Sigmoid colon (tissue), 4 donors: ENCODE measurements around the gene NUCKS1.

Experiments used
- POLR2A ChIP-seq, 2 donors: fragments of 450-650 bp; IDR thresholded peaks; one replicate each; pipeline ENCODE4 v1.6.1; 2016; ENCODE audit warnings: antibody characterized with exemption in 2 of 2, mild to moderate bottlenecking in 2 of 2, moderate library complexity in 2 of 2
- POLR2AphosphoS5 ChIP-seq, 4 donors: sonication (generic); formaldehyde crosslinking; IDR thresholded peaks; one replicate each; pipeline ENCODE4 v1.6.1; 2017; ENCODE audit warnings: antibody characterized with exemption in 4 of 4
- TF ChIP-seq, protein P1 (sequence below), 4 experiments: fragments of 450-650 bp in 3 of 4; fragments of 200-600 bp in 1 of 4; IDR thresholded peaks; one replicate each; pipeline ENCODE4 v1.5.1; 2016 to 2019; ENCODE audit warnings: antibody characterized with exemption in 4 of 4, mild to moderate bottlenecking in 3 of 4, moderate library complexity in 2 of 4

DNA sequence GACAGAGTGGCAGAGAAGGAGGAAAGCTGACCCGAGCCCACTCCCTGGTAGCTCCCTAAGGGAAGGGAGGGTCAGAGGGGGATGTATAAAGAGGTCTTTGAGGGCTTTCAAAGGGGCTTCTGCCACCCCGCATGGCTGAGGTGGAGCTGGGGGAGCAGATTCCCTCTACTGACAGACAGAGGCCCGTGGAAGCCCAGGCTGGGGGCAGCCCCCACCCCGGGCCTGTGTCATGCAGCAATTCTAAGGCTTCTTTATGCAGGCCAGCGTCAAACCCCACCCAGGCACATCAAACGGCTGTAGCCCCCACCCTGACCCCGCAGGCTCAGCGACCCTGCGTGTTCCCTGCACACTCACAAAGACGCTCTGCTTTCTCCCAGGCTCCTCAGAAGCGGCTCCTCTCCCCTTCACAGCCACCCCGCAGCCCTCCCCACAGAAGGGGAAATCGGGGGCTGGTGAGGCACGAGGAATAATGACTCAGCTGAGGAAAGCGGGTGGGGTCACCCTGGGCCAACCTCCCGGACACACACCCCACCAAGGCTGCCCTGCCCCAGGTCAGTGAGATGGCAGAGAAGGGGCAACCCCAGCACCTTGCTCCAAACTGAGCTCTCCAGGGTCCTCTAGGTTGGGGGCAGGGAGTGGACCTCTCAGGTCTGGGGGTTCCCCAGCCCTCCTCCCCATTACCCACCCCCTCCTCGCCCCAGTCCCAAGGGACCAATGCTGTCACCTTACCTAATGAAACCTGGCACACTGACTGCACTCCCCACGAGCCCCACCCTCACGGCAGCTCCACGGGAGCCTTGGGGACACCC lies 80.4 kb downstream of the NUCKS1 start:
- TF ChIP-seq POLR2A (IDR thresholded peaks at IDR 0.05) (no peak), POLR2AphosphoS5 (IDR thresholded peaks at IDR 0.05) (no peak)
- TF ChIP-seq, protein P1, sequence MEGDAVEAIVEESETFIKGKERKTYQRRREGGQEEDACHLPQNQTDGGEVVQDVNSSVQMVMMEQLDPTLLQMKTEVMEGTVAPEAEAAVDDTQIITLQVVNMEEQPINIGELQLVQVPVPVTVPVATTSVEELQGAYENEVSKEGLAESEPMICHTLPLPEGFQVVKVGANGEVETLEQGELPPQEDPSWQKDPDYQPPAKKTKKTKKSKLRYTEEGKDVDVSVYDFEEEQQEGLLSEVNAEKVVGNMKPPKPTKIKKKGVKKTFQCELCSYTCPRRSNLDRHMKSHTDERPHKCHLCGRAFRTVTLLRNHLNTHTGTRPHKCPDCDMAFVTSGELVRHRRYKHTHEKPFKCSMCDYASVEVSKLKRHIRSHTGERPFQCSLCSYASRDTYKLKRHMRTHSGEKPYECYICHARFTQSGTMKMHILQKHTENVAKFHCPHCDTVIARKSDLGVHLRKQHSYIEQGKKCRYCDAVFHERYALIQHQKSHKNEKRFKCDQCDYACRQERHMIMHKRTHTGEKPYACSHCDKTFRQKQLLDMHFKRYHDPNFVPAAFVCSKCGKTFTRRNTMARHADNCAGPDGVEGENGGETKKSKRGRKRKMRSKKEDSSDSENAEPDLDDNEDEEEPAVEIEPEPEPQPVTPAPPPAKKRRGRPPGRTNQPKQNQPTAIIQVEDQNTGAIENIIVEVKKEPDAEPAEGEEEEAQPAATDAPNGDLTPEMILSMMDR (IDR thresholded peaks at IDR 0.05), result no peak
